ENCODE results near the gene GLRX2. TPM values are rescaled to one million over a fixed set of nuclear protein-coding genes. Genes with fewer than 3 reads are reported as not detected.

Gene GLRX2
- total RNA-seq, 4 donors from 2014 or later, result 4.5 to 23.0 (median 6.1) TPM

- no peak for DNase-seq
- Histone ChIP-seq H3K36me3 (no peaks in the 10 kb centered on the region), H3K27me3 (no peaks in the 10 kb centered on the region), H3K4me3 (replicated peaks in 1 of 3) (no peak overlapping the region), H3K27ac (no peak overlapping the region), H3K9me3 (no peaks in the 10 kb centered on the region), H3K4me1 (peaks cover 11 to 18% of the 10 kb centered on the region in 2 donors)
- TF ChIP-seq CTCF (IDR thresholded peaks at IDR 0.05), result no peak
- TF ChIP-seq POLR2A (IDR thresholded peaks at IDR 0.05), result no peak
- WGBS, 2 donors, result 81 to 84% methylated on average over 3 of the region's 3 CpGs
- intact Hi-C loops (cut with DNase I), result no loop called here
Measured at GRCh38 chr1:193108471-193108870, 3.3 kb upstream of the GLRX2 start.

GRCh38 chr1:193105821-193106177 lies 585 bp upstream of the GLRX2 start:
- Histone ChIP-seq H3K4me3 (replicated peaks in 1 of 3) (peak overlapping the region in 2 of 3 donors; percentile 42 to 82), H3K36me3 (no peaks in the 10 kb centered on the region), H3K27me3 (no peaks in the 10 kb centered on the region), H3K4me1 (peaks cover 9 to 11% of the 10 kb centered on the region in 2 donors), H3K9me3 (no peaks in the 10 kb centered on the region), H3K27ac (peak overlapping the region; percentile 78 to 87 (median 82))
- intact Hi-C loops (cut with DNase I), result no loop called here
- TF ChIP-seq POLR2A (IDR thresholded peaks at IDR 0.05) (no peak), CTCF (IDR thresholded peaks at IDR 0.05) (no peak)
- DNase-seq, result no peak
- 61 to 62% methylated on average over 4 of the region's 4 CpGs for WGBS, 2 donors

- peak; percentile 39 for DNase-seq
- Histone ChIP-seq H3K36me3 (peaks cover 0 to 8% of the 10 kb centered on the region in 2 donors), H3K27me3 (no peaks in the 10 kb centered on the region), H3K27ac (peak overlapping the region; percentile 78 to 87 (median 82)), H3K9me3 (no peaks in the 10 kb centered on the region), H3K4me1 (peaks cover 9 to 11% of the 10 kb centered on the region in 2 donors), H3K4me3 (replicated peaks in 1 of 3) (peak overlapping the region; percentile 25 to 82 (median 75))
- no peak for TF ChIP-seq POLR2A (IDR thresholded peaks at IDR 0.05)
- no peak for TF ChIP-seq CTCF (IDR thresholded peaks at IDR 0.05)
- intact Hi-C loops (cut with DNase I), result loop anchor here (5.0 kb wide), 1 partner anchor 37 kb away; no protein-coding TSS in a partner anchor
- 0 to 1% methylated on average over 13 to 22 of the region's 24 CpGs for WGBS, 2 donors
Measured at GRCh38 chr1:193104502-193104906, 710 bp downstream of the GLRX2 start.

- no peaks in the 10 kb centered on the region for H3K27me3 ChIP-seq
- H3K27ac ChIP-seq, result peak overlapping the region; percentile 78 to 87 (median 82)
- H3K4me3 ChIP-seq (replicated peaks in 1 of 3), result peak overlapping the region; percentile 25 to 82 (median 75)
- no peaks in the 10 kb centered on the region for H3K9me3 ChIP-seq
- peaks cover 0 to 9% of the 10 kb centered on the region in 2 donors for H3K36me3 ChIP-seq
- 48 to 54% methylated on average over 9 of the region's 9 CpGs for WGBS, 2 donors
- TF ChIP-seq POLR2A (IDR thresholded peaks at IDR 0.05), result no peak
- TF ChIP-seq CTCF (IDR thresholded peaks at IDR 0.05), result no peak
- peaks cover 9 to 11% of the 10 kb centered on the region in 2 donors for H3K4me1 ChIP-seq
- intact Hi-C loops (cut with DNase I), result loop anchor here (5.0 kb wide), 1 partner anchor 37 kb away; no protein-coding TSS in a partner anchor
- DNase-seq, result no peak
Measured at GRCh38 chr1:193103759-193104501, 1.3 kb downstream of the GLRX2 start.

- peaks cover 0 to 9% of the 10 kb centered on the region in 2 donors for H3K36me3 ChIP-seq
- intact Hi-C loops (cut with DNase I), result loop anchor here (5.0 kb wide), 1 partner anchor 35 kb away; no protein-coding TSS in a partner anchor
- 94 to 97% methylated on average over 5 of the region's 5 CpGs for WGBS, 2 donors
Measured at GRCh38 chr1:193102662-193103061, 2.6 kb downstream of the GLRX2 start.

More at GRCh38 chr1:193102662-193103061, 2.6 kb downstream of the GLRX2 start:
- Histone ChIP-seq H3K27me3 (no peaks in the 10 kb centered on the region), H3K9me3 (no peaks in the 10 kb centered on the region), H3K27ac (no peak overlapping the region), H3K4me1 (peaks cover 9 to 11% of the 10 kb centered on the region in 2 donors), H3K4me3 (replicated peaks in 1 of 3) (no peak overlapping the region)
- no peak for TF ChIP-seq CTCF (IDR thresholded peaks at IDR 0.05)
- no peak for TF ChIP-seq POLR2A (IDR thresholded peaks at IDR 0.05)
- no peak for DNase-seq
